Kidney glomerular epithelial cell (primary cell): ENCODE data around the gene IL13RA1.
"Not testable (repeated sequence)": the region's sequence is repeated elsewhere in the genome, so short reads cannot be mapped to it uniquely, and the experiment has no call there.

Source experiments
- DNase-seq: peaks from one replicate; lab custom pipeline; 2025; lab: John Stamatoyannopoulos, UW

IL13RA1 gene

DNA sequence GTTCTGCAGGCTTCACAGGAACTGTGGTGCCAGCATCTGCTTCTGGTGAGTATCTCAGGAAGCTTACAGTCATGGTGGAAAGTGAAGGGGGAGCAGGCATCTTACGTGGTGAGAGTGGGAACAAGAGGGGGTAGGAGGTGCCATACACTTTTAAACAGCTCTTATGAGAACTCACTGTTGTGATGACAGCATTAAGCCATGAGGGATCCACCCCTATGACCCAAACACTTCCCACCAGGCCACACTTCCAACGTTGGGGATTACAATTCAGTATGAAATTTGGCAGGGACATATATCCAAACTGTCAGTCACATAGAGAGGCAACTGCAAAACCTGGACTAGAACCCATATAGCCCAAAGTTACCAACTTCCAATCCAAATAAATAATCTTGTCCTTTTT, 53.1 kb downstream of the IL13RA1 start:
- DNase-seq = no peak

DNA sequence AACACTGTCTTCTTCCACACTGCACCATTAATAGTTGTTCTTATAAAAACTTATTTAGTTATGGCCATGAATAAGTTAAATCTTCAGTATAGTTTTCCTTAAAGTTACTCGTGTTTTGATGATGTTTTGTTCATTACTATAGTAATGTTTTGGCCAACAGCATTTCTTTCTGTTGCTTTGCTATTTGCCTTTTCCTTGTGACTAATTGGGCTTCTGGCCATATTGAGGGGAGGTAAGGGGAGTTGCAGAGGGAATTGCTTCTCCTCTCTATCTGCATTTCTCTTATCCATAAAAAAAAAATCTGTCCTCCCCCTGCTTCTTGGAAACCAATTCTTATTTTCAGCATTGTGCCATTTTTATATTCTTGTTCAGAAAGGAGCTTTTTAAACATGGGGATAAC, 53.5 kb downstream of the IL13RA1 start:
- DNase-seq = no peak

GRCh38 chrX:118795528-118796280, 68.3 kb downstream of the IL13RA1 start:
- no peak for DNase-seq

DNA sequence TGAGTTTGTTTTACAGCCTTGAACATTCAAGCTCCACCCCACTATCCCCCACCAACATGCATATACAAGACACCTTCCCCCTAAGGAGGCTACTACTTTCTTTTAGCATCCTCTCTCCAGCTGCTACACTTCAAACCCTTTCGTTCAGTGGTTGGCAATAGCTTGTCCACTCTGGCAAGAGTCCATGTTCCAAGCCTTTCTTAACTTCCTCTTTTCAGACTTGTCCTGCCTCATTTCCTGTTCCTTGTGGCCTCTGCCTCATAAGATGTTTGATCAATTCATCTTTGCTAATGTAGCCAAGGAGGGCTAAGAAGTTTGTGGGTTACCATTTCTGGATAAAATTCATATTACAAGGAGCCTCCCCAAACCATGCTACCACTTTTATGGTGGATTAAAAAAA, 75.5 kb downstream of the IL13RA1 start:
- no peak for DNase-seq

- no peak for DNase-seq
Measured at GRCh38 chrX:118807151-118808017, 80.0 kb downstream of the IL13RA1 start.

- DNase-seq = not testable (repeated sequence)
Measured at GRCh38 chrX:118817257-118817656, 89.9 kb downstream of the IL13RA1 start.

- DNase-seq = no peak
Measured at GRCh38 chrX:118823263-118824172, 96.1 kb downstream of the IL13RA1 start, which contains the start of gene ZCCHC12. Gene ZCCHC12 (plus strand): TSS chrX:118823824. CDS start chrX:118825245, 1,421 bp downstream.

DNA sequence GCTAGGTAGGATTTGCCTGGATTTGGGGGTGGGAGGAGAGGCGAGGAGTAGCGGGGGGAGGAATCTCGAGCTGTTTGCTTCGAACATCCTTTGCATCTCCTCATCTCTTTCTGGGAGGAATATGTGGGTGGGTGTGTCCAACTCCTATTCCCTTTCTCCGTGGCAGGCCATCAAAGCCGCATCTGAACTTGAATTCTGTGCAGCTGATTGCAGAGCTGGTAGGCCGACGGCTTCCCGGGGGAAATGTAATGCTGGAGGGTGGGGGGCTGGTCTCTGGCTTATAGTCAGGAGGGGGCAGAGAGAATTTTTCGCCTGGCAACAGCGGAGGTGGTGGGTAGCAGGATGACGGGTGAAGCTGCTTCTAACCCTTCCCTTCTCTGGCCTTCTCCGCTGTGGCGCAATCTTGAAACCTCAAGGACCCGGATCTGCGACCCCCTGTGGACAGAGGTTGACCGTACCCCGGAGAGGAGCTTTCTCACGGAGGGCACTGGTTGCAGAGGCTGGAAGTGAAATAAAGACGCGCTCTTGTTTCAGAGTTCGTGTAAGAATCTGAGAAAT, 96.8 kb downstream of the IL13RA1 start:
- no peak for DNase-seq

GRCh38 chrX:118825227-118825626, 97.8 kb downstream of the IL13RA1 start:
- no peak for DNase-seq

DNA sequence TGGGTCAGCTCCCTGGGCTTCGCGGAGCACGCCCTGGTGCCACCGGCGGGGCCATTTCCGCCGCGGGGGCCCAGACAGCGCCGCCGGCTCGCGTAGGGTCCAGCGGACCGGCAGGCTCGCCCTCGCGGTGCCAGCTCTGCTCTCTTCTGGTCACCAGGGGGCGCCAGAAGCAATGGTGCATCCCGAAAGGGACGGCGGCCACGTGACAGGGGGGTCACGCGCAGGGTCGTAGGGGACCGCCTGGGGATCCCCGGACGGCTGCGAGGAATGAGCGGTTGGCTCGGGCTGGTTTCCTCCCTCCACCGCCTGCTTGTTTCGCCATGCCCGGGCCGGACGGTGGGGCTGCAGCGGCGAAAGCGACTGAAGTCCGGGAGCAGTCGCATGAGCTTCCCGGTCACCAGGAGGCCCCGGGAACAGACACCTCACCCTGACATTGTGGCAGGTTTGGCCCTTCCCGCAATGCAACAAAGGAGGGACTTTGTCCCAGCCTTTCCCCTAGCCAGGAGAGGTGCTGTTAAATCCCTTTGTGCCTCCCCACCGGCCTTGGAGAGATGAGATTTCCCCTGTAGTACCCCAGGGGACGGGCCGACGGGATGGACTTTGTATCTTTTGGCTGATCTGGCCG, 112.0 kb downstream of the IL13RA1 start:
- peak; percentile 8 for DNase-seq
